ENCODE data around the gene LMO4.
A peak's percentile ranks its signal among the peaks of the same experiment; 100 is the strongest.

LMO4 gene

DNA sequence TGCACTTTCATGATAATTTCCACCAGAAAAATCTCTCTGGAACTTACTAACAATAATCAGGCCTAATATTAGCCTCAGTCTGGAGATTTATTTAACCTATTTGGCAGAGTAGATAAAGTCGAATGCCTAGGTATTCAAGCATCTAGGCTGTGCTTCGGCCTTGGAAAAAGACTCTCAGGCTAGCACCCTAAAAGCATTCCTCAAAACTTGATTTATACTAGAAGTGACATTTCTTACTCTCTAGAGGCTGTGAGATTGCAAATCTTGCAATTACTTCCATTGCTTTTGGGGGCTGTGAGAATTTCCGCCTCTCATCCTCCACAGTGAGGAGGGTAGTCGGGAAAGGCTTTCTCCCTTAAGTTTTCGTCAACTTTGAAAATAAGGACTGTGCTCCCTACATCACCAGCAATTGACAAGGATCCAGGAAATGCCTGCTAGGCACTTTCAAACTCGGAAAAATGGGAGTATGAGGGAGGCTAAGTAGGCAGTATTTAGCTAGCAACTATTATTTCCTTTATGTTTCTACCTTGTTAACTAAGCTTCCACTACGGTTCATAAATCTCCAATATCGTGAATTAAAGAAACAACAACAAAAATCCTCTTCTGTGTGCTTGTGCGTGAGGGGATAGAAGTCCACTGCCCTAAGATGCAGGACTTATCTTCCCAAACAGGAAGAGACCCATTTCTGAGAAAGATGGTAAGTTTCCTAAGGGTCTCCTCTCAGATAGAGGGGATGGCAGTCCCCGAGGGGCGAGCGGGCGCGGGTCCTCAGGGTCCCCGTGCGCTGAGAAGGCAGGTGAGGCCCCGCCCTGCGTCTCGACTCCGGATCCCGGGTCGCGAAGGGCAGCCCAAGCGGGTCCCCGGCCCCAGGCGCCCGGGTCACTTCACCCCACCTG is 1.1 kb upstream of the LMO4 start:
- DNase-seq: no peak

GRCh38 chr1:87329051-87329525 is 408 bp downstream of the LMO4 start:
- DNase-seq: peak in 40 of 56 donors; percentile 12 to 67 (median 49)

DNA sequence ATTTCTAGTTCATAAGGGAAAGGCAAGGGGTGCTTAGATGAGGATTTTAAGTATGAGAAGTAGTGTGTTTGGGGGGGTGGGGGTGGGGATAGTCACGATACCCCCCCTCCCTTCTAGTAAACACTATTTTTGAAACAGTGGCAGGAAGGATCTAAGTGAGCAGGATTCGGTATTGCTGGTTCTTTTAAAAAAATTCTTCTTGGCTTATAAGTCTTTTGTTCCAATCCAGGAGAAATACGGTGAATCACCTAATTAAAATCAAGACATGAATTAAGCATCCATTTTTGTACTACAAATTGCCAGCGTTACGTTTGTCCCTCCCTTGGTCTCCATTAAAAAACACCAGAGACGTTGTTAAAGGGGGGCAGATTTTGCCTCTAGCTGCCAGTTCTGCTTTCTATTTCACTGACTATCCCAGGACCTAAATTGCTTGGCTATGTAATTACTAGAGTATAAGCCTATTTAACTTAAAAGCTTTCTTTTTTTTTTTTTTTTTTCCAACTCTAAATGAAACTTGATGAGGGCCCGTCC is 911 bp downstream of the LMO4 start:
- peak in 2 of 56 donors; percentile 12 to 36 for DNase-seq

DNA sequence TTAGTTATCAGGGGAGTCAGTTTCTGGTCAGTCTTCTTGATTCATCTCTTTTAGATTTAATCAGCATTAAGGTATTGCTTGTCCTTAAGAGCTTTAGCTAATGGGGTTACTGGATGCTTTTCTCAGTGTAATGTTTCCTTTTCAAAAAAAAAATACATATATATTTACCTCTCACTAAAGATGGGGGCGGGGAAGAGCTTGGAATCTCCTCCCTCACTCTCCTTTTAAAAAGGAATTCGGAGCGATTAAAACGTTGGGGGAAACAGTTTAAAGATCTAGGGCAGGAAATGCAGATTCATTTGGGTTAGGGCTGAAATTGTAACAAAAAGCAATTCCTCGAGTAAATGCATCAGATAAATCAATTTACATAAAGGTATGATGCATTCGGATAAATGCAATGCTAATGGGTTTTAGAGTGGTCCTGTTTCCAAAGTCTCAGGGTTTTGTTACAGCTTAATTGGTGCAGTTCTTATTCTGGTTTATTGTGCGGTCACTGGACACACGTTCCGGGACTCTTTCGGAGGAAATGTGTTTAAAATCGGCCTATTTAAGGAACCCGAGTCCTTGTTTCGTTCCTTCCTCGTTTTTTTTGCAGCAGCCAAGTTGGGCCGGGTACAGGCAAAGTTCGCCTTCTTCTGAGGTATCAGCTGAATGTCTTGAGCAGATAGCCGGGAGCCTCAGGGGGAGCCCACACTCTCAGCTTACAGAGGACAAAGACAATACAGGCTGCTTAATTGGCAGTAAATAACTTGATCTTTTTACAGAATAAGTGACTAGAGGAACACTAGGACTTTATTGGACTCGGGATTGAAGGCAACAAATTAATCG is 1.6 kb downstream of the LMO4 start:
- peak in 26 of 56 donors; percentile 3 to 52 (median 22) for DNase-seq

DNA sequence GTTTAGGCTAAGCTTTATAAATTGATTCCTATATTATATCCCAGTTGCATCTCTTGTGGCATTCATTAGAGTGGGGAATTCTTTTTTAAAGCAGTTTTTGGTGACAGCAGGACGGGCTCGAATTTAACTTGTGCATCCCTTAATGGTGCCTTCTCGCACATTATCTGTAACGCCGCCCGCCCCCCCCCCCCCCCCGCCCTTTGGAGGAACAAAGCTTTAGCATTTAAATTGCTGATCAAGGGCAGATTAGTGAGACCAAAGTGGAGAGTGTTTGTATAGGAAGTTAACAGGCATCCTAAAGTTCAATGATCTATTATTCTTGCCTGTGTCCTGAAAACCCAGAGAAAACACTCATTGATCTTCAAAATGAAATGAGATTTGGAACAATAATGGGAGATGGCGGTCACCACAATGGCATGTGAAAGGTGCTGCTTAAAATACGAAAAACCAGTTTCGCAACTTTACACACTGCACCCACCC is 2.2 kb downstream of the LMO4 start:
- DNase-seq: peak in 1 of 56 donors; percentile 8

DNA sequence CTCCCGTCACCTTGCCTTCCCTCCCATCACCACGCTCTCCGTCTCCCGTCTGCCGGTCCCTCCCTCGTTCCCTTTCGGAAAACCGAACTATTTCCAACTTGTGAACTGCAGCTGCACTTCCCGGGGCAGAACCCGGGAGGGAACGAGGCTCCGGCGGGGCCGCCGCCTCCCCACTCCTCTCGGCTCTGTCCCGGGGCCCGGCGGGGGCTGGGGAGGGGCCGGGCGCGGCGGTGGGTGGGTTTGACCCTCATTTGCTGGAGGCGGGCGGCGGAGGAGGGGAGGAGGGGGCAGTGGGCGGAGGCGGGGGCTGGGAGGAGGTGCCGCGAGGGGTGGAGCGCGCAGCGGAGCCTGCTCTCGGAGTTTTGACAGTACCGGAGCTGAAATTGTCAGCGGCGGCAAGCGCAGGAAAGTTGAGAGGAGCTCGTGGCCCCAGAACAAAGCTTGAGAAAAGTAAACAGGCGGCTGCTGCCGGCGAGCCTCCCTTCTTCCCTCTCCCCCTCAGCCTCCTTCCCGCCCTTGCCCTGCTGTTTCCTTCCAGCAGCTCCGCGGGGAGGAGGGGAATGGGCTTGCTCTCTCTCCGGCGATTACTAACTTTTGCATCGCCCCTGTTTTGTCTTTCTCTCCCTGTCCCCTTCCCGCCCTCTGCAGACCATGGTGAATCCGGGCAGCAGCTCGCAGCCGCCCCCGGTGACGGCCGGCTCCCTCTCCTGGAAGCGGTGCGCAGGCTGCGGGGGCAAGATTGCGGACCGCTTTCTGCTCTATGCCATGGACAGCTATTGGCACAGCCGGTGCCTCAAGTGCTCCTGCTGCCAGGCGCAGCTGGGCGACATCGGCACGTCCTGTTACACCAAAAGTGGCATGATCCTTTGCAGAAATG is 2.9 kb downstream of the LMO4 start:
- peak in 50 of 56 donors; percentile 31 to 82 (median 64) for DNase-seq

DNA sequence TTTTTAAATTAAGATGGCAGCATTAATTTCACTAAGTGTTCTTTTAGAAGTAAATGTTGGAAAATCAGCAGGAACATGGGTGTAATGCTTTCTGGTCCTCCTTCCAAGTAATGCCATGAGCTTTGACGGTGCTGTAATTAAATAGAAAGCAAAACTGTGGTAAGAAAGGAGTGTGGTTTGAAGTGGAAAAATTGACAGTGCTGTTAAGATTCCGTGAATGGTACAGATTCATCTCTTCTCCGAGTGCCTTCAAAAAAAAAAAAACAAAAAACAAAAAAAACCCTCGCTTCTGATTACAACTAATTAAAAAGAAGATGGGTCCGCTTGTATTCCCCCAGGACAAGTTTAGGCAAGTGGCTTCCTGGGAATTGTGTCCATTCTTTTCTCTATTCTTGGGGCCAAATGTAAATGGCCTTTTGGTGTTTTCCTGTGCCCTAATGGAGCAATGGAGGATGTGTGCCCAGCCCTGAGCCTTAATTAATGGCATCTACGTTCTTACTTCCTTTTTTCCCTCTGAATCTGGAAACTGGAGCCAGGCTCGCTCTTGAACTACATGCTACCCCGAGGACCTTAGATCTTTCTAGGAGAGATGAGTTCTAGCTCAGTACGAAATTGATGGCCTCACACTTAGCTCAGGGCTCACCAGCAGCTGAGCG is 5.1 kb downstream of the LMO4 start:
- DNase-seq: no peak

- peak in 16 of 56 donors; percentile 12 to 69 (median 38) for DNase-seq
Measured at GRCh38 chr1:87334351-87335174, 5.9 kb downstream of the LMO4 start.

DNA sequence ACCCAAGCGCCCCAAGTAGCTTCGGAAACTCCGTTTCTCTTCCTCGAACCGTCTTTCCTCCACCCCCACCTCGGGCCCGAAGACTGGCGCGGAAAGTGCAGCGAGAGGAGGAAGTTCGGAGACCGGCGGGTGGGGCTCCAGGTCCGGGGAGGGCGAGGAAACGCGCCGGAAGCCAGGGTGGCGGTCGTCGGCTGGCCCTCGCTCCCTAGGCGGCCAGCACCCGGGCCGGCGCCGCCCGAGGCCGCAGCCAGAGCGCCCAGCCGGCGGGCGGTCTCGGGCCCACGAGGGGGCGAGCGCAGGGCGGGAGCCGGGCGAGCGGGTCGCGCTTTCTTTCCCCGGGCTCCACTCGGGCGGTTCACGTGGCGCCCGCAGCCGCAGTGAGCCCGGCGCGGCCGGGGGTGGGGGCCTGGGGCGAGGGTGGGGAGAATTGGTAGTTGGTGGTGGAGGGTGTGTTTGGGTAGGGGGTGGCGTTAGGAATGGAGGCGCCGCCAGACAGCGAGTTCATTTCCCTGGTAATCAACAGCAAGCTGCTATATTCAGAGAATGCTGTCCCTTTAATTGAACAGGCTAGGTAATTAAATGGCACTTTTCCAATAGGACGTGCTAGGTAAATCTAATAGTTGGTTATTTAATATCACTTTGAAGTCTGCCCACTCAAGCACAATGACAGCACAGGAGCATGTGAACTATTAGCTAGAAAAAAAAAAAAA is 6.7 kb downstream of the LMO4 start:
- peak in 44 of 56 donors; percentile 12 to 80 (median 58) for DNase-seq

DNA sequence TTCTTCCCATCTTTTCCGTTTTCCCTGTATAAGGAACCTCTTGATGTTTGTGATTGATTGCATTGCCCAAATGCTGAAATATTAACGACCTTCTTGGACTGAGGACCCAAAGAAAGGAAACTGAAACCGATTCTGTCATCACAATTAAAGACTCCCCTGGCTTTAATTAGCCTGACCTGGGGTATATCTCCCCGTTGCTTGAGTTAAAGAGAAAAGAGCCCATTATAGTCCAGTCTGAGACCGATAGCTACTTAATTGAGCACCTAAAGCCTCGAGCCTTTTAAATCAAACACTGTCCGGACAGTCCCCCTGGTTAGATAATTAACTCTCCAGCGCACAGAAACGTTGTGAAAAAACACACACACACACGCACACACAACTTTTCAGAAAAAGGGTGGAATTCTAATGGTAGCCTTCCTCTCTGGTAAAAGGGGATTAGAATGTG is 8.0 kb downstream of the LMO4 start:
- DNase-seq: no peak

DNA sequence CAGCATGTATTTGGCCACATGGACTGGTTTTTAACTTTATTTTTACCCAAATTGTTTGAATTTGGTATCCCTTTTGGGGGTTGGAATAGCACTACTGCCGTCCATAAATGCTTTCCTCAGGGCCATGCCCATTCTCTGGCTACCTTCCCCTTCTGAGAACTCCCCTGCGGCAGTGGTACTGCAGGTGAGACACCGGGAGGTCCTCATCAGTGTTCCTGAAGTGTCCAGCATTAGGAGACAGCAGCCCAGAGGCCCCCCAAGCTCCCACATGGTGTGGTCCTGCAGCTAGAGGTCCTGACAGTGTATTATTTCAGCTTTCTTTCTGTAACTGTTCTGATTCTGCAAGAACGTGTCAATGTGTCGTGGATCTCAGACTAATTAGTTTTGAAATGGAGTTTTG is 8.9 kb downstream of the LMO4 start:
- no peak for DNase-seq

DNA sequence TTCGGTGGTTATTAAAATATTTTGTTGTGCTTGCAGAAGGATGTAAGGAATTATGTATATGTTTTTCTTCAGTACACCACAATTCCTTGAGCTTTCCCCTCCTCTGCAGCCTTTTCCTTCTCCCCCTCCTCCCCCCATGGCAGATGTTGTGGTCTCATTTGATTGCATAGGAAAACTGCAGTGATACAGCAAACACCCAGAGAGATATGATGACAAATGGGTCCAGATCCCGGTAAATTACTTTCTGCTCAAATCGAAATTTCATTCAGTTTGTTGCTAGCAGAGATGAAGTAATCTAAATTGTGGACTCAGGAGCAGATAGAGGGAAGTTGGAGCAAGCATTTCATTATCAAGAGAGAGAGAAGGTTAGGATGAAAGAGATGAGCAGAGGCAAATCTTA is 9.9 kb downstream of the LMO4 start:
- DNase-seq: no peak

DNA sequence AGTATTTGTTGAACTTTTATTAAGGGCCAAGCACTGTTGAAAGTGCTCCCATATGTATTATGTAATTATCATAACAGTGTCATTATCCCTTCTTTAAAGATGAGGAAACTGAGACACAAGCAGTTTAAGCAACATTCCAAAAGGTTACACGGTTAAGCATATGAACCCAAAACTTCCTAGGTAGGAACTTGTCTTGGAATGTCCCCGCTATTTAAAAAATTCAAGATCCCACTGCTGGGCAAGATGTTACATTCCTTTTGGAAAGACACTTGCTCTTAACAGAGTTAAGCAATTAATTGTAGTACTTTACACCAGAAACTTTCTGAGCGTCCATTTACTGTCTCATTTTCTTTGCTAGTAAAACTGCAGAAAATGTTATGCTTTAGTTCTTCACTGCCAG is 15.6 kb downstream of the LMO4 start:
- DNase-seq: no peak

GRCh38 chr1:87346130-87346814 is 17.6 kb downstream of the LMO4 start:
- no peak for DNase-seq

- DNase-seq: peak in 5 of 56 donors; percentile 14 to 30 (median 24)
Measured at GRCh38 chr1:87348341-87349019, 19.8 kb downstream of the LMO4 start.

DNA sequence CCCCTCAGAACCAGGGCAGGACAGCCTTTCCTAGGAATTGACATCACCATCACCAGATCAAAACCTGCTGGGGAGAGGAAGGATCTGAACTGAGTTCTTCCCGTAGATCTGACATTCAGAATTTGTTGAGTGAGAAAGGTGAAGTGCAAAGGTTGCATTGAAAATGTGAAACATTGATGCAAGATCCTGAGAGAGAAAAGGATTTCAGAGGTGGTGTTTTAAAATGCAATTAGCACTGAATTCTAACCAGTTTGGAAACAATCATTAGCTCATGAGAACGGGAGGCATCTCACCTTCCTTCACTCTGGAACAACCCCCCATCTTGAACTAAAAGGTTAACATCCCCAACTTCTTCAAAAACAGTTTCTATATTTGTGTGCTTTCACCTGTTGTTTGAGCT is 20.4 kb downstream of the LMO4 start:
- no peak for DNase-seq

- no peak for DNase-seq
Measured at GRCh38 chr1:87355894-87356293, 27.2 kb downstream of the LMO4 start.

All from nucleus accumbens (tissue), 56 donors.